Gastroesophageal sphincter (tissue), 4 donors: ENCODE results near the gene PCSK2. TPM values are rescaled to one million over a fixed set of nuclear protein-coding genes. Genes with fewer than 3 reads are reported as not detected.

Experiments
- ATAC-seq: fragments of 150-250 bp; one replicate; pipeline ENCODE4 v1.9.1; 2016; ENCODE audit warnings: mild to moderate bottlenecking, moderate library complexity
- H3K27ac ChIP-seq, 4 donors: fragments of 200-600 bp; sonication (generic) in 3 of 4; 1 replicate in 3 of 4; 2 replicates in 1 of 4; pipeline ENCODE4 v1.5.1; 2016 to 2019
- H3K27me3 ChIP-seq: fragments of 200-600 bp; sonication (generic); one replicate; pipeline ENCODE4 v1.5.1; 2019
- H3K36me3 ChIP-seq, 2 donors: fragments of 200-600 bp; sonication (generic); one replicate each; pipeline ENCODE4 v1.5.1; 2019; ENCODE audit warnings: control low read depth in 1 of 2
- H3K4me1 ChIP-seq, 3 donors: fragments of 200-600 bp; sonication (generic); 1 replicate in 2 of 3; 2 replicates in 1 of 3; pipeline ENCODE4 v1.5.1; 2016 to 2019; ENCODE audit warnings: control low read depth in 2 of 3
- H3K4me3 ChIP-seq, 2 donors: fragments of 200-600 bp; sonication (generic); one replicate each; pipeline ENCODE4 v1.5.1; 2019; ENCODE audit warnings: mild to moderate bottlenecking in 1 of 2, moderate library complexity in 1 of 2
- H3K9me3 ChIP-seq, 3 donors: fragments of 200-600 bp; sonication (generic); one replicate each; pipeline ENCODE4 v1.5.1; 2017 to 2019; ENCODE audit warnings: control low read depth in 2 of 3
- EP300 ChIP-seq: sonication (generic); formaldehyde crosslinking; IDR thresholded peaks from one replicate; pipeline ENCODE4 v1.6.1; 2017; ENCODE audit warnings: antibody characterized with exemption, mild to moderate bottlenecking
- POLR2A ChIP-seq, 2 donors: fragments of 450-650 bp; IDR thresholded peaks; one replicate each; pipeline ENCODE4 v1.6.1; 2017; ENCODE audit warnings: antibody characterized with exemption in 2 of 2, mild to moderate bottlenecking in 2 of 2, moderate library complexity in 1 of 2
- POLR2AphosphoS5 ChIP-seq: sonication (generic); formaldehyde crosslinking; IDR thresholded peaks from one replicate; pipeline ENCODE4 v1.6.1; 2017; ENCODE audit warnings: antibody characterized with exemption
- WGBS, 2 donors: methylation state at CpG; one replicate each; pipeline ENCODE4 v1.1.5; 2018; ENCODE audit warnings: low coverage in 1 of 2; 5-methylcytosine and 5-hydroxymethylcytosine counted together
- total RNA-seq, 4 donors: library from RNA; depleted of rRNA; stranded (reverse); fragments of >200 nt; gene quantifications; one replicate each; pipeline ENCODE4 v1.1.0, GENCODE V29; 2016
- TF ChIP-seq, protein P1 (sequence below), 4 experiments: fragments of 200-600 bp in 2 of 4; fragments of 450-650 bp in 2 of 4; sonication (generic) in 1 of 4; IDR thresholded peaks; one replicate each; pipeline ENCODE4 v1.5.1; 2017 to 2019; ENCODE audit warnings: antibody characterized with exemption in 4 of 4, mild to moderate bottlenecking in 2 of 4, moderate library complexity in 2 of 4

PCSK2 gene
- total RNA-seq, 4 donors from 2014 or later = 1.6 to 8.5 (median 4.5) TPM

DNA sequence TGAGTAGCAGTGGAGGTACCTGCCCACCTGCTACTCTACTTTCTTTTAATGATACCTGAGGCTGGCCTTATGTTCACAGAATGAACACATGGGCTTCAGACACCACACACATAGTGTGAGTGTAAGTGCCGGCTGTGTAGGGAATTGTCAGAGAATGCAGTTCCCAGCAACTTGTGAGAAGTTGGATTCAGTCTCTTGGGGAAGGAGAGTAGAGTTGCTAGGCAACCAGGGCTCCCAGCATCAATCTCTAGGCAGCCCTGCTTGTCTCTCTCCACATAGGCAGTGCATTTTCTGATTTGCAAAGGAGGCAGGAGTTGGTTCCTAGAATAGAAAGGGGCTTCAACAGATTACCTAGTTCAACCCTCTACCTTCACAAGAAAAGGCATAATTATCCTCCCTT lies 230.2 kb downstream of the PCSK2 start:
- peaks cover 45% of the 10 kb centered on the region for H3K27me3 ChIP-seq
- H3K9me3 ChIP-seq = peaks cover 0 to 4% (median 0%) of the 10 kb centered on the region in 3 donors
- no peak overlapping the region for H3K4me3 ChIP-seq
- H3K27ac ChIP-seq = no peak overlapping the region
- 60% methylated on average over 1 of the region's 1 CpG; no CpG with 5 or more reads in 1 of the 2 donors for WGBS, 2 donors
- H3K4me1 ChIP-seq = no peaks in the 10 kb centered on the region
- H3K36me3 ChIP-seq = no peaks in the 10 kb centered on the region
- TF ChIP-seq POLR2A (IDR thresholded peaks at IDR 0.05) (no peak), EP300 (no peak), POLR2AphosphoS5 (no peak)
- TF ChIP-seq, protein P1, sequence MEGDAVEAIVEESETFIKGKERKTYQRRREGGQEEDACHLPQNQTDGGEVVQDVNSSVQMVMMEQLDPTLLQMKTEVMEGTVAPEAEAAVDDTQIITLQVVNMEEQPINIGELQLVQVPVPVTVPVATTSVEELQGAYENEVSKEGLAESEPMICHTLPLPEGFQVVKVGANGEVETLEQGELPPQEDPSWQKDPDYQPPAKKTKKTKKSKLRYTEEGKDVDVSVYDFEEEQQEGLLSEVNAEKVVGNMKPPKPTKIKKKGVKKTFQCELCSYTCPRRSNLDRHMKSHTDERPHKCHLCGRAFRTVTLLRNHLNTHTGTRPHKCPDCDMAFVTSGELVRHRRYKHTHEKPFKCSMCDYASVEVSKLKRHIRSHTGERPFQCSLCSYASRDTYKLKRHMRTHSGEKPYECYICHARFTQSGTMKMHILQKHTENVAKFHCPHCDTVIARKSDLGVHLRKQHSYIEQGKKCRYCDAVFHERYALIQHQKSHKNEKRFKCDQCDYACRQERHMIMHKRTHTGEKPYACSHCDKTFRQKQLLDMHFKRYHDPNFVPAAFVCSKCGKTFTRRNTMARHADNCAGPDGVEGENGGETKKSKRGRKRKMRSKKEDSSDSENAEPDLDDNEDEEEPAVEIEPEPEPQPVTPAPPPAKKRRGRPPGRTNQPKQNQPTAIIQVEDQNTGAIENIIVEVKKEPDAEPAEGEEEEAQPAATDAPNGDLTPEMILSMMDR (IDR thresholded peaks at IDR 0.05) = no peak
- ATAC-seq = no peak

- TF ChIP-seq POLR2AphosphoS5 = no peak
- no peak for TF ChIP-seq EP300
- TF ChIP-seq, protein P1 (IDR thresholded peaks at IDR 0.05) = no peak
- TF ChIP-seq POLR2A (IDR thresholded peaks at IDR 0.05) = no peak
- Histone ChIP-seq H3K27ac (no peak overlapping the region), H3K4me3 (no peak overlapping the region), H3K9me3 (peaks cover 0 to 4% (median 0%) of the 10 kb centered on the region in 3 donors), H3K27me3 (peaks cover 41% of the 10 kb centered on the region), H3K36me3 (no peaks in the 10 kb centered on the region), H3K4me1 (no peaks in the 10 kb centered on the region)
- ATAC-seq = no peak
- 83 to 94% methylated on average over 5 to 6 of the region's 6 CpGs for WGBS, 2 donors
Observed at GRCh38 chr20:17457588-17458190, 230.8 kb downstream of the PCSK2 start.

- TF ChIP-seq POLR2AphosphoS5 (no peak), EP300 (no peak), POLR2A (IDR thresholded peaks at IDR 0.05) (no peak)
- TF ChIP-seq, protein P1 (IDR thresholded peaks at IDR 0.05) = no peak
- H3K4me3 ChIP-seq = no peak overlapping the region
- no peaks in the 10 kb centered on the region for H3K36me3 ChIP-seq
- H3K27me3 ChIP-seq = peaks cover 23% of the 10 kb centered on the region
- H3K27ac ChIP-seq = no peak overlapping the region
- ATAC-seq = no peak
- H3K9me3 ChIP-seq = no peaks in the 10 kb centered on the region
- WGBS, 2 donors = 64 to 83% methylated on average over 2 of the region's 2 CpGs
- no peaks in the 10 kb centered on the region for H3K4me1 ChIP-seq
Observed at GRCh38 chr20:17460119-17460518, 233.3 kb downstream of the PCSK2 start.

DNA sequence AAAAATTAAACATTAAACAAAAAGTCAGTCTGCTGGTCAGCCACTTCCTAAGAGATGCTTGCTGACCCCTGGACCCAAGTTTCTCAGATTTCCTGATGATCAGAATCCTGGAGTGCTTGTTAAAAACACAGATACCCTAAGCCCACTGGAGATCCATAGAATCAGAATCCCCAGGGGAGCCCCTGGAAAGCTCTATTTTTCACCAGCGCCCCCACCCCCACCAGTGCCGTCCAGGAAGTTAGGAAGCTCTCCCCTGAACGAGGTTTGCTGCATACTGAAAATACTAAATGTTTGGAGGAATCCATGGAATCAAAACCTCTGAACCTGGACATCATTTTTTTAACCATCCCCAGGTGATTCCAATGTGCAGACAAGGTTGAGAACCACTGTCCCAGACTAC lies 235.1 kb downstream of the PCSK2 start:
- H3K4me3 ChIP-seq = no peak overlapping the region
- no peak overlapping the region for H3K27ac ChIP-seq
- H3K36me3 ChIP-seq = no peaks in the 10 kb centered on the region
- ATAC-seq = no peak
- WGBS, 2 donors = 58% methylated on average over 3 of the region's 3 CpGs; no CpG with 5 or more reads in 1 of the 2 donors
- H3K27me3 ChIP-seq = peaks cover 6% of the 10 kb centered on the region
- H3K9me3 ChIP-seq = no peaks in the 10 kb centered on the region
- H3K4me1 ChIP-seq = no peaks in the 10 kb centered on the region
- TF ChIP-seq, protein P1 (IDR thresholded peaks at IDR 0.05) = no peak

DNA sequence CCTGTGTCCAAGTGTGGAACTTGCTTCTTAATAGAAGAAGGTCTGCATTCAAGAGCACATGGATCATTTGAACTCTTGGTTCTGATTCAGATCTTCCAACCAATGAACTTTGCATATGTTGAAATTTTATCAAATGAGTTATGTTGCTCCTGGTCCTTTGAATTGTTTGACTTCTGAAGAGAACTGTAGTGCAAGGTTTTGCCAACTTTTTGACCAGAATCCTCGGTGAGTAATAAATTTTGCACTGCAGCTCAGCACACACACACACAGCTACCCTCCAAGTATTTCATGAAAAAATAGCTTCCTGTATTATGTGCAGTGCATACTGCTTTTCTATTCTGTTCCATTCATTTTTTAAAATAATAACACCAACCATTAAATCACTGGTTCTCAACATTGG lies 236.9 kb downstream of the PCSK2 start:
- no peaks in the 10 kb centered on the region for H3K27me3 ChIP-seq
- TF ChIP-seq EP300 (no peak), POLR2AphosphoS5 (no peak), POLR2A (IDR thresholded peaks at IDR 0.05) (no peak)
- TF ChIP-seq, protein P1 (IDR thresholded peaks at IDR 0.05) = no peak
- ATAC-seq = no peak
- H3K4me3 ChIP-seq = no peak overlapping the region
- H3K4me1 ChIP-seq = no peaks in the 10 kb centered on the region
- no peaks in the 10 kb centered on the region for H3K36me3 ChIP-seq
- no peak overlapping the region for H3K27ac ChIP-seq
- 20 to 58% methylated on average over 1 of the region's 1 CpG for WGBS, 2 donors
- no peaks in the 10 kb centered on the region for H3K9me3 ChIP-seq
